Left renal pelvis (tissue), 4 donors: Measurements from ENCODE around the gene TEF. TPM values are rescaled to one million over a fixed set of nuclear protein-coding genes. Genes with fewer than 3 reads are reported as not detected.
"Not testable (repeated sequence)": the region's sequence is repeated elsewhere in the genome, so short reads cannot be mapped to it uniquely, and the experiment has no call there.

Experiments
- DNase-seq, 4 donors: peaks; one replicate each; pipeline ENCODE4 v3.0.0-alpha.2; 2013; ENCODE audit warnings: low read depth in 4 of 4, low spot score in 3 of 4
- polyA plus RNA-seq, 4 donors: library from polyadenylated mRNA; unstranded; fragments of 120-200 nt; gene quantifications; one replicate each; pipeline ENCODE4 v1.2.1, GENCODE V29; 2013; ENCODE audit not compliant: insufficient read length in 4 of 4

Gene TEF
- polyA plus RNA-seq, 4 donors = 15.1 to 28.4 (median 17.6) TPM

GRCh38 chr22:41417622-41418390 lies 36.1 kb downstream of the TEF start:
- DNase-seq = no peak

GRCh38 chr22:41418717-41419116 lies 37.0 kb downstream of the TEF start:
- no peak for DNase-seq

GRCh38 chr22:41425660-41426365 lies 44.1 kb downstream of the TEF start:
- no peak for DNase-seq

- no peak for DNase-seq
Measured at GRCh38 chr22:41429232-41429950, 47.6 kb downstream of the TEF start.

GRCh38 chr22:41429951-41430332 lies 48.2 kb downstream of the TEF start:
- no peak for DNase-seq

- DNase-seq = no peak
Measured at GRCh38 chr22:41431656-41432055, 49.9 kb downstream of the TEF start.

GRCh38 chr22:41433480-41433879 lies 51.7 kb downstream of the TEF start:
- DNase-seq = not testable (repeated sequence)

- DNase-seq = not testable (repeated sequence)
Measured at GRCh38 chr22:41434361-41435003, 52.7 kb downstream of the TEF start.

GRCh38 chr22:41435560-41435959 lies 53.8 kb downstream of the TEF start:
- no peak for DNase-seq

GRCh38 chr22:41436322-41437113 lies 54.8 kb downstream of the TEF start:
- no peak for DNase-seq

GRCh38 chr22:41437198-41437597 lies 55.5 kb downstream of the TEF start:
- no peak for DNase-seq

GRCh38 chr22:41440511-41440910 lies 58.8 kb downstream of the TEF start:
- DNase-seq = not testable (repeated sequence)

- no peak for DNase-seq
Measured at GRCh38 chr22:41442240-41442792, 60.6 kb downstream of the TEF start.

- DNase-seq = peak; percentile 90 to 96 (median 94)
Measured at GRCh38 chr22:41444360-41445128, 62.8 kb downstream of the TEF start.

- DNase-seq = no peak
Measured at GRCh38 chr22:41445129-41446056, 63.7 kb downstream of the TEF start.

- no peak for DNase-seq
Measured at GRCh38 chr22:41446057-41446501, 64.3 kb downstream of the TEF start.

- DNase-seq = peak; percentile 85 to 92 (median 92)
Measured at GRCh38 chr22:41446639-41447434, 65.1 kb downstream of the TEF start, which contains the start of gene TOB2. Gene TOB2, minus strand, starts transcription at chr22:41446801. Its CDS starts 9,456 bp downstream, at chr22:41437345.
